NOMO-1 (cell line): Measurements from ENCODE around the gene VPS37B.
"Not testable (repeated sequence)": the region's sequence is repeated elsewhere in the genome, so short reads cannot be mapped to it uniquely, and the experiment has no call there.

ENCODE experiments used
- DNase-seq, 2 experiments: peaks; one replicate each; lab custom pipeline; 2025; ENCODE audit not compliant: unreplicated experiment in 2 of 2; lab: John Stamatoyannopoulos, UW

VPS37B gene

GRCh38 chr12:122909442-122910288 is 13.7 kb upstream of the VPS37B start:
- no peak for DNase-seq

DNA sequence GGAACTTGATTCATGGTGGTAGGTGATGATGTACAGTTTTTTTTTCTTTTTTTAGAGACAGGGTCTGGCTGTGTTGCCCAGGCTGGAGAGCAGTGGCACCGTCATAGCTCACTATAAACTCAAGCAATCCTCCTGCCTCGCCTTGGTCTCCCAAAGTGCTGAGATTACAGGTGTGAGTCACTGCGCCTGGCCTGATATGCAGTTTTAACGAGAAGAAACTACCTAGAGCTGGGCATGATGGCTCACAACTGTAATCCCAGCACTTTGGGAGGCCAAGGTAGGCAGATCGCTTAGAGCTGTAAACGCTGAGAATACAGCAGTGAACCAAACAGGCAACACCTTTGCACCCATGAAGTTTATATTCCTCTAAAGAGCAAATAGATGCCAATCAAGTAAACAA is 13.0 kb upstream of the VPS37B start:
- DNase-seq, result no peak

- not testable (repeated sequence) for DNase-seq
Measured at GRCh38 chr12:122905258-122905657, 9.3 kb upstream of the VPS37B start.

GRCh38 chr12:122903693-122904034 is 7.7 kb upstream of the VPS37B start:
- no peak for DNase-seq

- no peak for DNase-seq
Measured at GRCh38 chr12:122902854-122903692, 7.1 kb upstream of the VPS37B start.

GRCh38 chr12:122899887-122900286 is 4.0 kb upstream of the VPS37B start:
- no peak for DNase-seq

DNA sequence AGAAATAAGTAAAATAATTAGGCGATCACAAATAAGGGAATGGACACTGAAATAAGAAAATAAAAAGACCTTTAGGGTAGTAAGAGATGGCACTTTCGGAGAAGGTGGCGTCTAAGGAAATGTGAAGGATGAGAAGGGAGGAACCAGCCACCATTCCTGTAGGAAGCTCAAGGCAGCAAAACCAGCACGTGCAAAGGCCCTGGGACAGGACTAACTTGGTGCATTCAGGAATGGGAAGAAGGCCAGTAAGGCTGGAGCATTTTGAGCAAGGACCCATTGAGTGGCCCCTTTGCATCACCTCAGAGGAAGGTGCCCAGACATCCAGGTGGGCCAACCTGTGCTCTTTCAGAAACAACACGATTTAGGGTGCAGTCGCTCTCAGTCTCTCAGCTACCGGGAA is 738 bp upstream of the VPS37B start:
- no peak for DNase-seq

DNA sequence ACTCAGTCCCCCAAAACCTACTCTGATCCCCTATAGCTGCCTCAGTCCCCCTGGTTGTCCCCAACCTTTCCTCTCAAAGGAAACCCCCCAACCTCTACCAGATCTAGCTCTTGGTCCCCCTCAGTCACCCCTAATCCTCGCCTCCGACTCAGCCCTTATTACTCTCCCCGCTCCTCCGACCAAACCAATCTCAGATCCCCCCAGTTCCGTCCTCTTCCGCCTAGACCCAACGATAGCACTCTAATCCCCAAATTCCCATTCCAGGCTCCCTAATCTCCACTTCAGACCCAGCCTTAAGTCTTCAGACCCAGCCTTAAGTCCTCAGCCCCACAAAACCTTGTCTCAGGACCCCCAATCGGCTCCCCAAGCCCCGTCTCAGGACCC is 612 bp downstream of the VPS37B start:
- peak in 1 of 2 experiments; percentile 15 for DNase-seq

DNA sequence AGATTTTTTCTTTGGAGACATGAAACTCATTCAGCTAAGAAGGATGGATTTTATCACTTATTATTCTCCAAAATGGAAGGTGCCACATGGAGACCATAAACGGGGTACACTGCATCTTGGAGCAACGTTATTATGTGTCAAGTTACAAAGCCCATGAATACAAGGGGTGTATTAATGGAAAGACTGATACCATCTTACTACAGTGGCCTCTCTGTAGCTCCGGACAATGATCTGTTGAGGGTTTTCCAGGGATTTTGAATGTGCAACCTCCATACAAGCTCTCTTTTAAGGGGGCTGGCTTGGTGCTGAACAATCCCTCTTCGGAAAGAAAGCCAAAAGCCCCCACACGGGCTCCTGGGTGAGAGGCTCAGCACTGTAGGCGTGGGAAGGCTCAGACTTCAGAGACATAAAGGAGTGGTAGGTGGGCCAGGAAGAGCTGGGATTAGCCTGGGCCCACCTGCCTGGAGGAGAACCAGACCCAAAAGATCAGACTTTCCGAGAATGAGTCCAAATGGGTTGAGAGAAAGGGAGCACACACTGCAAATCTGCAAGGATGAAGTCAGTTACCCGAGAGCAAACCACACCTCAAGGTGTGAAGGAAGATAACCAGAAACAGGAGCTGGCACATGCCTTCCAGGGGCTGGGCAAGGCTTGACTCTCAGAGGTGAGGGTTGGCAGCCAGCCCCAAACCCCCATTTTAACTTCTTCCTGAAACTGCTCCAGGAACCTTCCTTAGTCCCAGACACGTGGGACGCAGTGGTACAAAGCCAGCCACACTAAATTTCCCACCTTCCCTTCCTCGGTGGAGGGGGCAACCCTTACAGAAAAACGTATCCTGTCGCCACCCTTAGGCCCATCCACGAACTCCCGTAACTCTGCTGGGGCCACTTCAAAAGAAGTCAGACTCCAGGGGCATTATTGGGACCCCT is 1.5 kb downstream of the VPS37B start:
- no peak for DNase-seq

GRCh38 chr12:122893208-122894153 is 2.4 kb downstream of the VPS37B start:
- no peak for DNase-seq

DNA sequence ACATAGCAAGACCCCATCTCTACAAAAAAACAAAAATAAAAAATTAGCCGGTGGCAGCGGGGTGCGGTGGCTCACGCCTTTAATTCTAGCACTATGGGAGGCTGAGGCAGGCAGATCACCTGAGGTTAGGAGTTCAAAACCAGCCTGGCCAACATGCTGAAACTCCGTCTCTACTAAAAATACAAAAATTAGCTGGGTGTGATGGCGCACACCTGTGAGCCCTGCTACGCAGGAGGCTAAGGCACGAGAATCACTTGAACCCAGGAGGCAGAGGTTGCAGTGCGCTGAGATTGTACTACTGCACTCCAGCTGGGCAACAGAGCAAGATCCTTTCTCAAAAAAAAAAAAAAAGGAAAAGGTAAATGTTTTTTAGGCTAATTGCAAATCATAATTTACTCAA is 3.2 kb downstream of the VPS37B start:
- DNase-seq, result not testable (repeated sequence)

- peak; percentile 42 to 77 for DNase-seq
Measured at GRCh38 chr12:122891661-122892525, 4.0 kb downstream of the VPS37B start.

DNA sequence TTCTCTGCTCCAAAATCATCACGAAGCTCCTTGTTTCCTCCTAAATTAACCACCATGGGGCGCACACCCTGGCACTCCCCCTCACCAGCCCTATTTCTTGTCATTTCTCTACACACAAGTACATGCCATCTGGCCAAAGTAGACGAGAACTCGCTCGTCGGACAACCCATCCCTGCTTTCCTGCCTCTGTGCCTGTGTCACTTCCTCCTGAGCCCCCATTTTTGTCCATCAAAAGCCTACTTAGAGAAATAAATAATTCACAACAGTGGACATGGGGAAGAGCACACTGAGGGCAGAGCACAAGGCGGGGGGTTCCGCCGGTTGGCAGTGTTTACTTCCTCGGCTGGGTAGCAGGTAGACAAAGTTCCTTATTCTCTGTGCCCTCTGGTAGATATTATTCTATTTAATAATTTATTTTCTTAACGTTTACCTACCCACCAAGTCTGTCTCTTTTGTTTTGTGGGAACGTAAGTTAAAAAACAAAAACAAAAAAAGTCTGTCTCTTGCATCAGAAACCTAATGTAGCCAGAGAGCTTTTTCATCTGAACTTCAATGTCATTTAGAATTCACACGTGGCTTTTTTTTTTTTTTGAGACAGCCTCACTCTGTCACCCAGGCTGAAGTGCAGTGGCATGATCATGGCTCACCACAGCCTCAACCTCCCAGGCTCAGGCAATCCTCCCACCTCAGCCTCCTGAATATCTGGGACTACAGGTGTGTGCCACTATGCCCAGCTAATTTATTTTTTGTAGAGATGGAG is 6.0 kb downstream of the VPS37B start:
- DNase-seq, result no peak

DNA sequence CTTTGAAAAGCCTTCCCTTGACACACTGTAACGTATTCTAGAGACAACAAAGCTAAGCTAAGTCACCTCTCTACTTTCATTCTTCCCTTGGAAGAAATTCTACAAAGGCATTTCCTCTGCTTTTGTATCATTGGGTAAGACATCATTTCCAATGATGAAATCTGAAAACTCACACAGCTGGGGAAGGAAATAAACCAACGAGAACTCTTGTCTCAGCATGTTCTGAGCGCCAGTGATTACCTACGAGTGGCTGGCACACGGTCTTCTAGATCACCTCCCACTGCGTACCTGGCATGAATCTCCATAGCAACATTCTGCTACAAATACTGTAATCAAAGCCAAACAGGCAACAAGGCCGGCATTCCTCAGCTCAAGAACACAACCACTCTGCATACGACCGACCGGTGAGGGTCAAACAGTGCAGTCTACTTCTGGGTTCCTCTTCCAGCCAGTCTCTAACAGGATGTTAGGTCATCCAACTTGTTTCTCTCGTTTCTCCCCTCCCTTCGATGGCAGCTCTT is 7.6 kb downstream of the VPS37B start:
- DNase-seq, result peak; percentile 65 to 93

- DNase-seq, result no peak
Measured at GRCh38 chr12:122887819-122888212, 8.1 kb downstream of the VPS37B start.

GRCh38 chr12:122886851-122887818 is 8.8 kb downstream of the VPS37B start:
- DNase-seq, result peak; percentile 23 to 42

GRCh38 chr12:122886161-122886560 is 9.8 kb downstream of the VPS37B start:
- no peak for DNase-seq
